H1 (cell line): Measurements from ENCODE around the gene ST6GALNAC5. TPM values are rescaled to one million over a fixed set of nuclear protein-coding genes. Genes with fewer than 3 reads are reported as not detected.

Experiments used
- CTCF ChIA-PET: fragments of 300-600 bp; sonication (Branson Sonifier 250); formaldehyde crosslinking; loops from one replicate; lab custom pipeline; 2021; ENCODE audit not compliant: partially characterized antibody; lab: Charles Lee
- POLR2A ChIA-PET: fragments of 300-600 bp; sonication (Branson Sonifier 250); formaldehyde crosslinking; loops from one replicate; lab custom pipeline; 2021; ENCODE audit warnings: inconsistent platforms; ENCODE audit not compliant: partially characterized antibody; lab: Charles Lee
- DNase-seq, 2 experiments: peaks; one replicate each; pipeline versions ENCODE4 v3.0.0 to v3.0.0-alpha.2; 2010 to 2022; ENCODE audit warnings: low spot score in 2 of 2, low read depth in 1 of 2, mixed read lengths in 1 of 2
- FAIRE-seq: peaks from 2 replicates; lab custom pipeline; 2011; peaks lifted over from hg19 to GRCh38; lab: Jason Lieb, UNC
- H2AFZ ChIP-seq: 2 replicates; pipeline ENCODE4 v1.8.1; 2012; ENCODE audit warnings: low read length, inconsistent platforms
- H2AK5ac ChIP-seq: 2 replicates; pipeline ENCODE4 v1.6.1; 2013; ENCODE audit warnings: low read depth, low read length
- H2BK120ac ChIP-seq: replicated peaks from 2 replicates; pipeline ENCODE3; 2013; ENCODE audit warnings: low read depth, low read length, inconsistent platforms
- H2BK12ac ChIP-seq: 2 replicates; pipeline ENCODE4 v1.6.1; 2013; ENCODE audit warnings: low read depth, low read length
- H2BK15ac ChIP-seq: 2 replicates; pipeline ENCODE4 v1.6.1; 2013; ENCODE audit warnings: low read length
- H2BK20ac ChIP-seq: 2 replicates; pipeline ENCODE4 v1.6.1; 2013; ENCODE audit warnings: low read length
- H2BK5ac ChIP-seq: 2 replicates; pipeline ENCODE4 v1.6.1; 2013; ENCODE audit warnings: low read depth, low read length
- H3K14ac ChIP-seq: 2 replicates; pipeline ENCODE4 v1.6.1; 2013; ENCODE audit warnings: inconsistent platforms; ENCODE audit not compliant: insufficient read length
- H3K18ac ChIP-seq: 2 replicates; pipeline ENCODE4 v1.6.1; 2013; ENCODE audit warnings: low read length; ENCODE audit errors: extremely low read depth
- H3K23ac ChIP-seq: 2 replicates; pipeline ENCODE4 v1.6.1; 2013; ENCODE audit warnings: inconsistent platforms; ENCODE audit not compliant: insufficient read length
- H3K23me2 ChIP-seq: 2 replicates; pipeline ENCODE4 v1.6.1; 2013; ENCODE audit warnings: low read depth, low read length
- H3K27ac ChIP-seq: 2 replicates; pipeline ENCODE4 v1.6.1; 2011; ENCODE audit warnings: low read depth, low read length, inconsistent platforms
- H3K27me3 ChIP-seq, 4 experiments: replicated peaks in 1 of 4; 1 replicate in 1 of 4; 2 replicates in 3 of 4; pipeline versions ENCODE4 v1.6.1 to v1.8.1; 2011 to 2013; ENCODE audit warnings: low read length in 3 of 4, mild to moderate bottlenecking in 3 of 4, inconsistent platforms in 2 of 4, mixed read lengths in 2 of 4, moderate library complexity in 1 of 4; ENCODE audit not compliant: control insufficient read depth in 3 of 4, insufficient read depth in 3 of 4; ENCODE audit errors: extremely low read depth in 1 of 4
- H3K36me3 ChIP-seq, 4 experiments: 2 replicates each; pipeline versions ENCODE4 v1.6.1 to v1.8.1; 2011 to 2013; ENCODE audit warnings: mild to moderate bottlenecking in 4 of 4, low read length in 3 of 4, moderate library complexity in 2 of 4, control low read depth in 1 of 4, inconsistent platforms in 1 of 4; ENCODE audit not compliant: insufficient read depth in 4 of 4, control insufficient read depth in 2 of 4
- H3K4ac ChIP-seq: replicated peaks from 2 replicates; pipeline ENCODE3; 2013; ENCODE audit warnings: low read length, low read depth, mixed read lengths, inconsistent platforms; ENCODE audit not compliant: insufficient read length
- H3K4me1 ChIP-seq, 4 experiments: replicated peaks in 1 of 4; 1 replicate in 1 of 4; 2 replicates in 3 of 4; pipeline versions ENCODE4 v1.6.1 to v1.8.1; 2011 to 2013; ENCODE audit warnings: low read length in 3 of 4, inconsistent platforms in 2 of 4, mixed read lengths in 1 of 4; ENCODE audit not compliant: insufficient read depth in 4 of 4, control insufficient read depth in 3 of 4
- H3K4me2 ChIP-seq, 2 experiments: 2 replicates each; pipeline versions ENCODE4 v1.6.1 to v1.8.1; 2011 to 2013; ENCODE audit warnings: low read depth in 2 of 2, low read length in 2 of 2, control low read depth in 1 of 2, inconsistent platforms in 1 of 2, mild to moderate bottlenecking in 1 of 2; ENCODE audit not compliant: insufficient read depth in 1 of 2
- H3K4me3 ChIP-seq, 4 experiments: fragments of 200-600, 300-600 bp in 1 of 4; sonication (generic), shearing (Covaris generic), sonication (Bioruptor Twin) in 1 of 4; 2 replicates each; pipeline versions ENCODE4 v1.5.1 to v1.8.1; 2011 to 2016; ENCODE audit warnings: low read length in 4 of 4, low read depth in 3 of 4, control low read depth in 2 of 4, inconsistent platforms in 2 of 4, mild to moderate bottlenecking in 2 of 4, mixed read lengths in 1 of 4, moderate library complexity in 1 of 4; ENCODE audit not compliant: insufficient read depth in 2 of 4; ENCODE audit errors: extremely low read depth in 1 of 4
- H3K56ac ChIP-seq: replicated peaks from 2 replicates; pipeline ENCODE3; 2013; ENCODE audit warnings: low read depth, mild to moderate bottlenecking, mixed read lengths, low read length, inconsistent platforms; ENCODE audit not compliant: insufficient read length
- H3K79me1 ChIP-seq: 2 replicates; pipeline ENCODE4 v1.6.1; 2013; ENCODE audit warnings: low read depth, low read length, control low read depth
- H3K79me2 ChIP-seq, 2 experiments: 2 replicates each; pipeline versions ENCODE4 v1.6.1 to v1.8.1; 2012 to 2013; ENCODE audit warnings: low read length in 2 of 2, mild to moderate bottlenecking in 2 of 2, inconsistent platforms in 1 of 2; ENCODE audit not compliant: insufficient read depth in 2 of 2, control insufficient read depth in 1 of 2
- H3K9ac ChIP-seq, 4 experiments: replicated peaks in 1 of 4; 1 replicate in 1 of 4; 2 replicates in 3 of 4; pipeline versions ENCODE4 v1.6.1 to v1.8.1; 2011 to 2013; ENCODE audit warnings: low read depth in 3 of 4, low read length in 3 of 4, control low read depth in 2 of 4, mild to moderate bottlenecking in 2 of 4, moderate library complexity in 2 of 4, inconsistent platforms in 1 of 4; ENCODE audit errors: extremely low read depth in 1 of 4
- H3K9me3 ChIP-seq, 2 experiments: 2 replicates each; pipeline versions ENCODE4 v1.6.1 to v1.8.1; 2012 to 2013; ENCODE audit warnings: mild to moderate bottlenecking in 2 of 2, moderate library complexity in 2 of 2, control low read depth in 1 of 2, inconsistent platforms in 1 of 2, low read depth in 1 of 2, low read length in 1 of 2, mixed read lengths in 1 of 2; ENCODE audit not compliant: insufficient read depth in 2 of 2
- H4K20me1 ChIP-seq, 2 experiments: replicated peaks in 1 of 2; 2 replicates each; pipeline versions ENCODE3 to v1.8.1; 2011 to 2013; ENCODE audit warnings: inconsistent platforms in 2 of 2, low read length in 2 of 2, mild to moderate bottlenecking in 1 of 2; ENCODE audit not compliant: insufficient read depth in 2 of 2, control insufficient read depth in 1 of 2
- H4K5ac ChIP-seq: 2 replicates; pipeline ENCODE4 v1.6.1; 2013; ENCODE audit warnings: low read length, low read depth, mixed read lengths, inconsistent platforms; ENCODE audit not compliant: insufficient read length
- H4K8ac ChIP-seq: 2 replicates; pipeline ENCODE4 v1.8.0; 2013; ENCODE audit warnings: mild to moderate bottlenecking, moderate library complexity, low read length, inconsistent platforms; ENCODE audit not compliant: insufficient read depth; ENCODE audit errors: extremely low read depth
- H4K91ac ChIP-seq: replicated peaks from 2 replicates; pipeline ENCODE3; 2013; ENCODE audit warnings: low read length, mixed read lengths, inconsistent platforms; ENCODE audit not compliant: insufficient read length
- ATF2 ChIP-seq: IDR thresholded peaks from 2 replicates; pipeline ENCODE4 v1.6.1; 2012; ENCODE audit warnings: low read length, inconsistent platforms
- CTCF ChIP-seq, 3 experiments: IDR thresholded peaks; 1 replicate in 2 of 3; 2 replicates in 1 of 3; pipeline versions ENCODE4 v1.5.1 to v1.6.1; 2011; ENCODE audit warnings: low read length in 3 of 3, mild to moderate bottlenecking in 3 of 3, inconsistent platforms in 2 of 3, low read depth in 1 of 3, moderate library complexity in 1 of 3; ENCODE audit not compliant: insufficient read depth in 1 of 3; ENCODE audit errors: control extremely low read depth in 1 of 3
- E2F6 ChIP-seq: IDR thresholded peaks from 2 replicates; pipeline ENCODE4 v1.6.1; 2012; ENCODE audit warnings: inconsistent platforms
- EGR1 ChIP-seq: IDR thresholded peaks from 2 replicates; pipeline ENCODE4 v1.6.1; 2011; ENCODE audit warnings: low read depth, low read length, borderline replicate concordance
- EP300 ChIP-seq, 2 experiments: IDR thresholded peaks; 1 replicate in 1 of 2; 2 replicates in 1 of 2; pipeline ENCODE4 v1.6.1; 2011 to 2012; ENCODE audit warnings: low read depth in 2 of 2, low read length in 2 of 2, mild to moderate bottlenecking in 2 of 2, borderline replicate concordance in 1 of 2, inconsistent platforms in 1 of 2, moderate library complexity in 1 of 2
- GTF2F1 ChIP-seq: IDR thresholded peaks from 2 replicates; pipeline ENCODE4 v1.6.1; 2012; ENCODE audit warnings: low read depth, low read length, improper control_type of control experiment, borderline replicate concordance
- KDM1A ChIP-seq: fragments of 200-600, 300-600 bp; sonication (generic); IDR thresholded peaks from 2 replicates; pipeline ENCODE4 v1.7.1; 2016; ENCODE audit warnings: mild to moderate bottlenecking, low read length, borderline replicate concordance
- RAD21 ChIP-seq, 2 experiments: IDR thresholded peaks in 1 of 2; conservative IDR thresholded peaks in 1 of 2; 2 replicates each; pipeline ENCODE4 v1.6.1; 2011; ENCODE audit warnings: low read depth in 2 of 2, low read length in 2 of 2, improper control_type of control experiment in 1 of 2, inconsistent platforms in 1 of 2, mild to moderate bottlenecking in 1 of 2, moderate library complexity in 1 of 2
- WGBS, 2 experiments: shearing (Covaris generic) in 1 of 2; methylation state at CpG; one replicate each; pipeline versions ENCODE4 v1.1.6 to v1.1.7; 2013 to 2015; ENCODE audit warnings: low lambda C conversion rate in 2 of 2, mixed read lengths in 2 of 2, inconsistent platforms in 1 of 2, low coverage in 1 of 2, missing lambda C conversion rate in 1 of 2; ENCODE audit not compliant: insufficient replicate concordance in 2 of 2, insufficient coverage in 1 of 2, insufficient read length in 1 of 2; ENCODE audit errors: extremely low coverage in 1 of 2, missing lambda C conversion rate in 1 of 2; 5-methylcytosine and 5-hydroxymethylcytosine counted together
- polyA plus RNA-seq, 7 experiments: library from polyadenylated mRNA; depleted of rRNA in 3 of 7; stranded (reverse) in 5 of 7; unstranded in 2 of 7; fragments of >200 nt in 5 of 7; fragments of 200-250 nt in 2 of 7; gene quantifications; 1 replicate in 5 of 7; 2 replicates in 1 of 7; 4 replicates in 1 of 7; pipeline versions ENCODE4 v1.2.1 to v1.2.3, GENCODE V29; 2011 to 2013; ENCODE audit warnings: missing spikeins in 2 of 7, mixed read lengths in 2 of 7
- total RNA-seq: library from RNA; stranded (reverse); fragmentation: NEBNext Ultra II Directional; extraction: Animal tissue kit (Norgen Biotek cat#: 25700); gene quantifications from 2 replicates; pipeline ENCODE4 v1.2.1, GENCODE V29; 2021

Gene ST6GALNAC5
- total and polyA plus RNA-seq, 2 of the 8 experiments (the other 6 are each of a cell fraction or from before 2014, with no cell fraction given): 6.2 to 7.3 TPM

GRCh38 chr1:77039739-77040138, 172.5 kb downstream of the ST6GALNAC5 start:
- no peak overlapping the region for H3K18ac ChIP-seq
- no peak overlapping the region for H3K4me2 ChIP-seq
- no peaks in the 10 kb centered on the region for H3K23me2 ChIP-seq
- no peak overlapping the region for H2AFZ ChIP-seq
- H2BK12ac ChIP-seq: no peak overlapping the region
- no peaks in the 10 kb centered on the region for H3K79me1 ChIP-seq
- ChIA-PET POLR2A (no interaction called here), CTCF (no interaction called here)
- H3K9me3 ChIP-seq: 0 out of 4 replicates have a peak, but pooled peaks cover 0 to 2% of the 10 kb centered on the region in 2 experiments
- no peak overlapping the region for H3K4me3 ChIP-seq
- no peak overlapping the region for H2AK5ac ChIP-seq
- H3K23ac ChIP-seq: no peak overlapping the region
- H2BK15ac ChIP-seq: no peak overlapping the region
- H3K27ac ChIP-seq: no peak overlapping the region
- H3K27me3 ChIP-seq: no peaks in the 10 kb centered on the region
- FAIRE-seq: no peak
- no peak overlapping the region for H2BK120ac ChIP-seq
- H2BK5ac ChIP-seq: no peak overlapping the region
- no peak overlapping the region for H3K56ac ChIP-seq
- no peaks in the 10 kb centered on the region for H3K4me1 ChIP-seq
- no peak overlapping the region for H3K14ac ChIP-seq
- 89% methylated on average over 8 of the region's 8 CpGs; no CpG with 5 or more reads in 1 of the 2 experiments for WGBS, 2 experiments
- H3K9ac ChIP-seq: no peak overlapping the region
- H4K20me1 ChIP-seq: no peaks in the 10 kb centered on the region
- no peaks in the 10 kb centered on the region for H3K79me2 ChIP-seq
- no peak overlapping the region for H3K4ac ChIP-seq
- no peaks in the 10 kb centered on the region for H3K36me3 ChIP-seq
- H4K8ac ChIP-seq: no peak overlapping the region
- no peak overlapping the region for H2BK20ac ChIP-seq
- H4K91ac ChIP-seq: no peak overlapping the region
- no peak for DNase-seq
- H4K5ac ChIP-seq: no peak overlapping the region
- no peak for TF ChIP-seq EP300 (IDR thresholded peaks at IDR 0.05; ENCODE audit: borderline replicate concordance in 1 of 2, low read depth in 2 of 2, low read length in 2 of 2)
- TF ChIP-seq KDM1A: no peak
- no peak for TF ChIP-seq GTF2F1
- TF ChIP-seq EGR1: no peak
- TF ChIP-seq ATF2: no peak
- TF ChIP-seq E2F6: no peak
- no peak for TF ChIP-seq RAD21 (IDR thresholded peaks at IDR 0.05 in 1 of 2, conservative IDR thresholded peaks at IDR 0.05 in 1 of 2; ENCODE audit: low read depth in 2 of 2, low read length in 2 of 2)
- no peak for TF ChIP-seq CTCF (IDR thresholded peaks at IDR 0.05; ENCODE audit: control extremely low read depth in 1 of 3, insufficient read depth in 1 of 3, low read depth in 1 of 3, low read length in 3 of 3)
